Mesenchymal stem cell (in vitro differentiated cells and primary cell): ENCODE results near the gene FANCI.

Source experiments
- DNase-seq: peaks from one replicate; pipeline ENCODE4 v3.0.0-alpha.2; 2013
- H2AFZ ChIP-seq: one replicate; pipeline ENCODE4 v1.6.1; 2013; ENCODE audit warnings: low read depth, mild to moderate bottlenecking, control low read depth, inconsistent platforms, low read length, moderate library complexity
- H2AK5ac ChIP-seq: 2 replicates; pipeline ENCODE4 v1.6.1; 2013; ENCODE audit warnings: low read length, moderate library complexity, mild to moderate bottlenecking, inconsistent platforms; ENCODE audit not compliant: severe bottlenecking
- H2BK120ac ChIP-seq: one replicate; pipeline ENCODE4 v1.6.1; 2013; ENCODE audit warnings: low read depth, mild to moderate bottlenecking, inconsistent platforms, low read length, moderate library complexity
- H2BK12ac ChIP-seq, 2 experiments: one replicate each; pipeline ENCODE4 v1.6.1; 2013; ENCODE audit warnings: inconsistent platforms in 2 of 2, low read length in 2 of 2, mild to moderate bottlenecking in 2 of 2, moderate library complexity in 2 of 2, control low read depth in 1 of 2
- H2BK15ac ChIP-seq: one replicate; pipeline ENCODE4 v1.6.1; 2013; ENCODE audit warnings: mild to moderate bottlenecking, low read depth, inconsistent platforms; ENCODE audit not compliant: poor library complexity, severe bottlenecking
- H2BK5ac ChIP-seq: 2 replicates; pipeline ENCODE4 v1.6.1; 2013; ENCODE audit warnings: low read depth, mild to moderate bottlenecking, low read length, control low read depth, inconsistent platforms; ENCODE audit not compliant: poor library complexity, severe bottlenecking
- H3K14ac ChIP-seq, 2 experiments: one replicate each; pipeline ENCODE4 v1.6.1; 2013; ENCODE audit warnings: inconsistent platforms in 2 of 2, low read length in 2 of 2, control low read depth in 1 of 2, mild to moderate bottlenecking in 1 of 2, moderate library complexity in 1 of 2
- H3K18ac ChIP-seq, 2 experiments: one replicate each; pipeline ENCODE4 v1.6.1; 2013; ENCODE audit warnings: inconsistent platforms in 2 of 2, low read length in 2 of 2, control low read depth in 1 of 2, low read depth in 1 of 2, mild to moderate bottlenecking in 1 of 2
- H3K23ac ChIP-seq, 2 experiments: one replicate each; pipeline ENCODE4 v1.6.1; 2013; ENCODE audit warnings: inconsistent platforms in 2 of 2, low read length in 2 of 2, mild to moderate bottlenecking in 2 of 2, moderate library complexity in 2 of 2, control low read depth in 1 of 2
- H3K27ac ChIP-seq: 2 replicates; pipeline ENCODE4 v1.5.1; 2013; ENCODE audit warnings: mild to moderate bottlenecking, moderate library complexity, low read length, control low read depth, inconsistent platforms; ENCODE audit not compliant: poor library complexity, severe bottlenecking
- H3K27me3 ChIP-seq, 2 experiments: 2 replicates each; pipeline versions ENCODE4 v1.6.1 to v1.7.0; 2013; ENCODE audit warnings: low read length in 2 of 2, mild to moderate bottlenecking in 2 of 2, moderate library complexity in 2 of 2, control low read depth in 1 of 2, inconsistent platforms in 1 of 2; ENCODE audit not compliant: control insufficient read depth in 1 of 2, insufficient read depth in 1 of 2
- H3K36me3 ChIP-seq, 2 experiments: 2 replicates each; pipeline versions ENCODE4 v1.6.1 to v1.7.0; 2013; ENCODE audit warnings: low read length in 2 of 2, control low read depth in 1 of 2, inconsistent platforms in 1 of 2, low read depth in 1 of 2, mild to moderate bottlenecking in 1 of 2; ENCODE audit not compliant: insufficient read depth in 2 of 2, control insufficient read depth in 1 of 2
- H3K4ac ChIP-seq, 2 experiments: one replicate each; pipeline ENCODE4 v1.6.1; 2013; ENCODE audit warnings: inconsistent platforms in 2 of 2, low read length in 2 of 2, mild to moderate bottlenecking in 2 of 2, moderate library complexity in 2 of 2, control low read depth in 1 of 2, low read depth in 1 of 2
- H3K4me1 ChIP-seq: 2 replicates; pipeline ENCODE4 v1.6.1; 2013; ENCODE audit warnings: low read depth, low read length, control low read depth; ENCODE audit not compliant: control insufficient read depth, insufficient read depth
- H3K4me2 ChIP-seq: 2 replicates; pipeline ENCODE4 v1.6.1; 2013; ENCODE audit warnings: low read length, mild to moderate bottlenecking, inconsistent platforms; ENCODE audit not compliant: poor library complexity, severe bottlenecking
- H3K4me3 ChIP-seq, 2 experiments: 2 replicates each; pipeline versions ENCODE4 v1.5.1 to v1.7.0; 2013; ENCODE audit warnings: low read length in 2 of 2, mild to moderate bottlenecking in 2 of 2, control low read depth in 1 of 2, low read depth in 1 of 2; ENCODE audit not compliant: insufficient read depth in 1 of 2
- H3K79me1 ChIP-seq: replicated peaks from 2 replicates; pipeline ENCODE4 v1.6.1; 2013; ENCODE audit warnings: mild to moderate bottlenecking, control low read depth, low read length, inconsistent platforms; ENCODE audit not compliant: poor library complexity, severe bottlenecking
- H3K9ac ChIP-seq: 2 replicates; pipeline ENCODE4 v1.7.0; 2013; ENCODE audit warnings: mild to moderate bottlenecking, low read length, moderate library complexity
- H3K9me3 ChIP-seq: 2 replicates; pipeline ENCODE4 v1.7.0; 2013; ENCODE audit warnings: mild to moderate bottlenecking, low read length; ENCODE audit not compliant: control insufficient read depth
- H4K8ac ChIP-seq: one replicate; pipeline ENCODE4 v1.6.1; 2013; ENCODE audit warnings: inconsistent platforms, mild to moderate bottlenecking, low read length, moderate library complexity
- H4K91ac ChIP-seq: one replicate; pipeline ENCODE4 v1.6.1; 2013; ENCODE audit warnings: mild to moderate bottlenecking, low read length, inconsistent platforms
- WGBS: methylation state at CpG from one replicate; pipeline ENCODE4 v1.1.7; 2013; ENCODE audit warnings: mixed read lengths; 5-methylcytosine and 5-hydroxymethylcytosine counted together

The FANCI gene

DNA sequence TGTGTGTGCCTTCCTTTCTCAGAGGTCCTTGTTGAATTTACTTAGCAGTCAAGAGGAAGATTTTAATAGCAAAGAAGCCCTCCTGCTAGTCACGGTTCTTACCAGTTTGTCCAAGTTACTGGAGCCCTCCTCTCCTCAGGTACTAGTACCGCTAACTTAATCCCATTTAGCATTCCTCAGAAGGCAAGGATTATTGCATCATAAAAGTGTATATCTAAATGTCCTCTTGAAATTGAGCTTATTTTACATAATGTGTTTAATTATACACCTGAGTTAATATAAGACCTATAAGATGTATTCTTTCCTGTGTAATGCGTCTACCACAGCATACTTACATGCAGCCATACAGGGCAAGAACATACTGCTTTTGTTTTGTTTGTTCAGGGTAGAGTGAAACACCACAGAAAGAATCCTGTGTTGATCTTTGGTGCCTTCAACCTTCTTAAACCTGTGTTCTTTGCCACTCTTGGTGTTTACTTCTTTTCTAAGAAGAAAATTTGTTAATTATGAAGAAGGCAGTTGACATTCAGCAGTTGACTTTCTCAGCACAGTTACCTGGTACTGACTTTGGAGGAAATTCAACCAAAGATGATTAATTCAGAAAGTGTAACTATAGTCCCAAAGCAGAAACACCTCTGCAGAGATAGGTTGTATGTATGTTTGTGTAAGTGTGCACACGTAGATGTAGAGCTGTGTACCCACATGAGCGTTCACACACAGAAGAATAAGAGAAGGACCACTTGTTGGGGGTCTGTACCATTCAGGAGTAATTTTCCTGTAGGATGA lies 57.7 kb downstream of the FANCI start:
- no peak overlapping the region for H4K8ac ChIP-seq
- H2AFZ ChIP-seq, result no peak overlapping the region
- no peak overlapping the region for H2BK12ac ChIP-seq
- H2BK5ac ChIP-seq, result no peak overlapping the region
- no peaks in the 10 kb centered on the region for H3K4me1 ChIP-seq
- H3K4ac ChIP-seq, result no peak overlapping the region
- no peak overlapping the region for H3K4me2 ChIP-seq
- H2BK15ac ChIP-seq, result no peak overlapping the region
- peaks cover 11 to 34% of the 10 kb centered on the region in 2 experiments for H3K36me3 ChIP-seq
- no peak overlapping the region for H2BK120ac ChIP-seq
- no peak for DNase-seq
- H3K9me3 ChIP-seq, result peaks cover 13% of the 10 kb centered on the region
- 95% methylated on average over 4 of the region's 5 CpGs for WGBS
- H3K27ac ChIP-seq, result no peak overlapping the region
- no peaks in the 10 kb centered on the region for H3K27me3 ChIP-seq
- H3K14ac ChIP-seq, result no peak overlapping the region
- H4K91ac ChIP-seq, result no peak overlapping the region
- H3K9ac ChIP-seq, result no peak overlapping the region
- H3K79me1 ChIP-seq, result no peaks in the 10 kb centered on the region
- H3K4me3 ChIP-seq, result no peak overlapping the region
- no peak overlapping the region for H2AK5ac ChIP-seq
- no peak overlapping the region for H3K18ac ChIP-seq
- H3K23ac ChIP-seq, result no peak overlapping the region

DNA sequence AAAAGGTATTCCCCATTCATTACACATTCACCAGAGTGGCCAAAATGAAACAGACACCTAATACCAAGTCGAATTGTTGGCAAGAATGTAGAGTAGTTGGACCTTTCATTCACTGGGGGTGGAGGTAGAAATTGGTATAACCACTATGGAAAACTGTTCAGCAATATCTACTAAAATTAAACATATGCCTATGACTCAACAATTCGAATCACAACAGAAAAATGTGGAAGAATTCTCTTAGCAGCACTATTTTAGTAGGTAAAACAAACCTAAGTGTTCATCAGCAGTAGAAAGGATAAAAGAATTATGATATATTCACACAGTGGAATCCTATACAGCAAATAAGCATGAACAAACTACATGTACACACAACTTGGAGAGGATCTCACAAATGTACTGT lies 60.2 kb downstream of the FANCI start:
- no peak overlapping the region for H3K18ac ChIP-seq

DNA sequence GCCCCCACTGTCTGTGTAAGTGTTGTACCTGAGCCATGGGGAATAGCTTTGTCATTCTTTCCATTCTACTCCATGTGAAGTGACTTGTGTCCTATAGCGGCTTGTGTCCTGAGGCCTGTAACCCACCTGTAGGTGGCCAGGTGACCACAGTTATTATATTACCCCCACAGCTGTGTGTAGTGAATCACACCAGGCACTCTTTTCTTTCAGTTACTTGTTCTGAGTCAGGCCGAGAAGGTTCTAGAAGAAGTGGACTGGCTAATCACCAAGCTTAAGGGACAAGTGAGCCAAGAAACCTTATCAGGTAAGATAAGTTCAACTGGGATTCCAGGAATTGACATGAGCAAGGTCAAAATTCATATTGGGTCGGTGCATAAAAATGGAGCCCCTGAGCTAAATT lies 61.6 kb downstream of the FANCI start:
- Histone ChIP-seq H3K4me1 (no peaks in the 10 kb centered on the region), H3K4ac (no peak overlapping the region), H3K36me3 (peaks cover 11 to 37% of the 10 kb centered on the region in 2 experiments), H2BK5ac (no peak overlapping the region), H2BK15ac (no peak overlapping the region), H3K4me2 (no peak overlapping the region), H3K9me3 (peaks cover 13% of the 10 kb centered on the region), H3K79me1 (no peaks in the 10 kb centered on the region), H3K27me3 (no peaks in the 10 kb centered on the region), H3K18ac (no peak overlapping the region), H4K91ac (no peak overlapping the region), H3K4me3 (no peak overlapping the region), H2BK12ac (no peak overlapping the region), H3K23ac (no peak overlapping the region), H4K8ac (no peak overlapping the region), H2AFZ (no peak overlapping the region), H3K9ac (no peak overlapping the region), H3K27ac (no peak overlapping the region), H2AK5ac (no peak overlapping the region), H3K14ac (no peak overlapping the region), H2BK120ac (no peak overlapping the region)
- DNase-seq, result no peak
- WGBS, result 97% methylated on average over 3 of the region's 3 CpGs

More for the DNA sequence above, 60.2 kb downstream of the FANCI start:
- H4K91ac ChIP-seq, result no peak overlapping the region
- H3K4me3 ChIP-seq, result no peak overlapping the region
- H3K4ac ChIP-seq, result no peak overlapping the region
- no peak overlapping the region for H2AK5ac ChIP-seq
- H4K8ac ChIP-seq, result no peak overlapping the region
- H3K9me3 ChIP-seq, result peaks cover 13% of the 10 kb centered on the region
- no peaks in the 10 kb centered on the region for H3K27me3 ChIP-seq
- no CpG with 5 or more reads among the region's 2 CpGs for WGBS
- peaks cover 11 to 34% of the 10 kb centered on the region in 2 experiments for H3K36me3 ChIP-seq
- no peak overlapping the region for H3K27ac ChIP-seq
- H3K4me1 ChIP-seq, result no peaks in the 10 kb centered on the region
- H3K14ac ChIP-seq, result no peak overlapping the region
- H2BK12ac ChIP-seq, result no peak overlapping the region
- H2BK15ac ChIP-seq, result no peak overlapping the region
- H3K4me2 ChIP-seq, result no peak overlapping the region
- no peak overlapping the region for H2AFZ ChIP-seq
- no peak overlapping the region for H3K23ac ChIP-seq
- no peak for DNase-seq
- H3K9ac ChIP-seq, result no peak overlapping the region
- no peak overlapping the region for H2BK5ac ChIP-seq
- no peaks in the 10 kb centered on the region for H3K79me1 ChIP-seq
- H2BK120ac ChIP-seq, result no peak overlapping the region

GRCh38 chr15:89307046-89307587 lies 63.3 kb downstream of the FANCI start:
- no peak overlapping the region for H3K4ac ChIP-seq
- H3K14ac ChIP-seq, result no peak overlapping the region
- no peak overlapping the region for H3K4me2 ChIP-seq
- H2BK15ac ChIP-seq, result no peak overlapping the region
- H3K9ac ChIP-seq, result peak overlapping the region; percentile 21
- no peak overlapping the region for H2AK5ac ChIP-seq
- H2BK12ac ChIP-seq, result no peak overlapping the region
- WGBS, result 90% methylated on average over 2 of the region's 2 CpGs
- H4K91ac ChIP-seq, result no peak overlapping the region
- H3K79me1 ChIP-seq, result no peaks in the 10 kb centered on the region
- peaks cover 9 to 27% of the 10 kb centered on the region in 2 experiments for H3K36me3 ChIP-seq
- H3K9me3 ChIP-seq, result peaks cover 13% of the 10 kb centered on the region
- H3K4me3 ChIP-seq, result no peak overlapping the region
- no peak overlapping the region for H2BK5ac ChIP-seq
- H3K18ac ChIP-seq, result no peak overlapping the region
- DNase-seq, result peak; percentile 45
- H2BK120ac ChIP-seq, result no peak overlapping the region
- no peaks in the 10 kb centered on the region for H3K27me3 ChIP-seq
- H3K4me1 ChIP-seq, result no peaks in the 10 kb centered on the region
- H3K27ac ChIP-seq, result peak overlapping the region; percentile 67
- H3K23ac ChIP-seq, result no peak overlapping the region
- H2AFZ ChIP-seq, result no peak overlapping the region
- H4K8ac ChIP-seq, result no peak overlapping the region
